K562 (cell line): ENCODE data around the gene FBXW12. TPM values are rescaled to one million over a fixed set of nuclear protein-coding genes. Genes with fewer than 3 reads are reported as not detected.

ENCODE experiments used
- ATAC-seq: fragments of 200-7000 bp; cut with Tn5 transposase; 3 replicates; pipeline ENCODE4 v1.9.1; 2020; ENCODE audit warnings: moderate library complexity
- BruUV-seq: library from RNA; stranded (reverse); fragments of 400-500 nt; replicated peaks from 2 replicates; lab custom pipeline; 2021; lab: Mats Ljungman, UMichigan
- CTCF ChIA-PET: fragments of 300-600 bp; formaldehyde crosslinking; extraction: SDS; loops from one replicate; lab custom pipeline; 2021; ENCODE audit warnings: low intra/inter-chr PET ratio; lab: Yijun Ruan, JAX
- POLR2A ChIA-PET: fragments of 300-600, 350-650 bp; sonication (Branson Sonifier 250); formaldehyde crosslinking; extraction: SDS; loops from one replicate; lab custom pipeline; 2021; ENCODE audit warnings: antibody characterized with exemption, inconsistent platforms; lab: Yijun Ruan, JAX
- DNase-seq, 4 experiments: peaks; one replicate each; pipeline versions ENCODE4 v3.0.0 to v3.0.0-alpha.2; 2011 to 2018; ENCODE audit warnings: low spot score in 3 of 4, mixed read lengths in 3 of 4; ENCODE audit errors: extremely low read depth in 1 of 4
- FAIRE-seq: peaks from 2 replicates; lab custom pipeline; 2011; peaks lifted over from hg19 to GRCh38; lab: Jason Lieb, UNC
- H2AFZ ChIP-seq: 2 replicates; pipeline ENCODE4 v1.6.0; 2011; ENCODE audit warnings: low read depth, low read length, control low read depth, inconsistent platforms
- H3K27ac ChIP-seq: fragments of 200-600 bp; 3 replicates; pipeline ENCODE4 v1.8.0; 2011; ENCODE audit warnings: low read depth, mild to moderate bottlenecking, control low read depth, inconsistent platforms, low read length, moderate library complexity, mixed read lengths; ENCODE audit errors: extremely low read depth
- H3K27me3 ChIP-seq, 2 experiments: fragments of 300-600 bp in 1 of 2; 2 replicates in 1 of 2; 3 replicates in 1 of 2; pipeline versions ENCODE4 v1.6.0 to v1.8.0; 2011; ENCODE audit warnings: inconsistent platforms in 2 of 2, low read length in 2 of 2, mild to moderate bottlenecking in 1 of 2, mixed read lengths in 1 of 2, moderate library complexity in 1 of 2; ENCODE audit not compliant: control insufficient read depth in 2 of 2, insufficient read depth in 2 of 2
- H3K36me3 ChIP-seq: fragments of 300-600 bp; 3 replicates; pipeline ENCODE4 v1.8.0; 2011; ENCODE audit warnings: mild to moderate bottlenecking, low read length, inconsistent platforms; ENCODE audit not compliant: control insufficient read depth, insufficient read depth
- H3K4me1 ChIP-seq, 2 experiments: fragments of 200-600 bp in 1 of 2; replicated peaks in 1 of 2; 2 replicates in 1 of 2; 3 replicates in 1 of 2; pipeline versions ENCODE4 v1.5.1 to v1.8.0; 2011; ENCODE audit warnings: inconsistent platforms in 2 of 2, low read length in 2 of 2, mild to moderate bottlenecking in 1 of 2, mixed read lengths in 1 of 2, moderate library complexity in 1 of 2; ENCODE audit not compliant: control insufficient read depth in 2 of 2, insufficient read depth in 2 of 2
- H3K4me2 ChIP-seq: 2 replicates; pipeline ENCODE4 v1.6.1; 2011; ENCODE audit warnings: low read length, control low read depth, inconsistent platforms, mixed read lengths; ENCODE audit not compliant: insufficient read depth
- H3K4me3 ChIP-seq: fragments of 200-600 bp; sonication (generic), shearing (Covaris generic); 2 replicates; pipeline ENCODE4 v1.5.1; 2016; ENCODE audit warnings: control low read depth, inconsistent platforms
- H3K79me2 ChIP-seq: fragments of 200-600 bp; 3 replicates; pipeline ENCODE4 v1.8.0; 2011; ENCODE audit warnings: low read length, inconsistent platforms; ENCODE audit not compliant: control insufficient read depth, insufficient read depth
- H3K9ac ChIP-seq, 2 experiments: 2 replicates each; pipeline versions ENCODE4 v1.6.0 to v1.6.1; 2011; ENCODE audit warnings: low read depth in 2 of 2, low read length in 2 of 2, control low read depth in 1 of 2, inconsistent platforms in 1 of 2, mild to moderate bottlenecking in 1 of 2, mixed read lengths in 1 of 2; ENCODE audit not compliant: insufficient read depth in 1 of 2
- H3K9me1 ChIP-seq: one replicate; pipeline ENCODE4 v1.6.0; 2011; ENCODE audit warnings: inconsistent platforms, mild to moderate bottlenecking, low read length, moderate library complexity; ENCODE audit not compliant: control insufficient read depth, insufficient read depth
- H3K9me3 ChIP-seq: replicated peaks from 2 replicates; pipeline ENCODE4 v1.5.1; 2011; ENCODE audit warnings: low read depth, low read length, inconsistent platforms; ENCODE audit not compliant: control insufficient read depth, insufficient read depth
- H4K20me1 ChIP-seq: replicated peaks from 2 replicates; pipeline ENCODE4 v1.6.1; 2011; ENCODE audit warnings: low read length, inconsistent platforms, mixed read lengths; ENCODE audit not compliant: control insufficient read depth, insufficient read depth
- ILF3 ChIP-seq: fragments of 450-650 bp; IDR thresholded peaks from 2 replicates; pipeline ENCODE4 v1.6.1; 2018; ENCODE audit warnings: antibody characterized with exemption, mild to moderate bottlenecking, moderate library complexity, borderline replicate concordance
- NR1H2 ChIP-seq: sonication (generic); formaldehyde crosslinking; IDR thresholded peaks from 2 replicates; pipeline ENCODE4 v1.4.0; 2020; ENCODE audit warnings: mild to moderate bottlenecking, missing genetic modification reagents
- NR2C2 ChIP-seq, 2 experiments: fragments of 200-800 bp in 1 of 2; sonication (Bioruptor generic) in 1 of 2; sonication (generic) in 1 of 2; formaldehyde crosslinking in 1 of 2; IDR thresholded peaks; 2 replicates each; pipeline versions ENCODE4 v1.6.1 to v1.8.0; 2016 to 2022; ENCODE audit warnings: mild to moderate bottlenecking in 1 of 2, missing compliant biosample characterization in 1 of 2, missing genetic modification characterization in 1 of 2, missing genetic modification reagents in 1 of 2
- NR3C1 ChIP-seq: sonication (generic); formaldehyde crosslinking; IDR thresholded peaks from 2 replicates; pipeline ENCODE4 v1.8.1; 2022; ENCODE audit warnings: missing genetic modification reagents
- PML ChIP-seq: IDR thresholded peaks from 2 replicates; pipeline ENCODE4 v1.6.1; 2012; ENCODE audit warnings: low read length, inconsistent platforms
- RBM14 ChIP-seq: fragments of 200-400 bp; formaldehyde crosslinking; IDR thresholded peaks from 2 replicates; pipeline ENCODE4 v1.6.1; 2018; ENCODE audit warnings: low read depth, mild to moderate bottlenecking, low read length, moderate library complexity, borderline replicate concordance; ENCODE audit not compliant: insufficient read depth
- SIRT6 ChIP-seq: IDR thresholded peaks from one replicate; pipeline ENCODE4 v1.6.1; 2012; ENCODE audit warnings: low read depth, mild to moderate bottlenecking, control low read depth, inconsistent platforms, low read length, moderate library complexity
- SMC3 ChIP-seq: conservative IDR thresholded peaks from 2 replicates; pipeline ENCODE4 v1.6.1; 2011; ENCODE audit warnings: low read depth, low read length, improper control_type of control experiment; ENCODE audit not compliant: insufficient read depth
- SREBF1 ChIP-seq: fragments of 150-350 bp; IDR thresholded peaks from 2 replicates; pipeline ENCODE4 v1.6.1; 2014; ENCODE audit warnings: antibody characterized with exemption, low read depth, low read length, borderline replicate concordance
- TSC22D4 ChIP-seq: fragments of 450-650 bp; IDR thresholded peaks from 2 replicates; pipeline ENCODE4 v1.6.1; 2016; ENCODE audit warnings: missing genetic modification characterization, missing biosample characterization, control low read depth
- ZNF354B ChIP-seq: fragments of 250-450 bp; sonication (Bioruptor Pico); IDR thresholded peaks from 2 replicates; pipeline ENCODE4 v1.4.0; 2020
- ZNF407 ChIP-seq: fragments of 450-650 bp; IDR thresholded peaks from 2 replicates; pipeline ENCODE4 v1.6.1; 2016; ENCODE audit warnings: low read depth
- WGBS: fragments of 100-300 bp; shearing (Covaris generic); methylation state at CpG from one replicate; pipeline ENCODE4 v1.1.6; 2016; ENCODE audit warnings: low coverage, mixed read lengths; ENCODE audit not compliant: insufficient coverage; ENCODE audit errors: missing lambda C conversion rate; 5-methylcytosine and 5-hydroxymethylcytosine counted together
- in situ Hi-C: fragments of 300-500 bp; cut with MboI; formaldehyde crosslinking; loops from 4 replicates; pipeline ENCODE4 v1.15.0; 2018; ENCODE audit warnings: inconsistent platforms, mixed read lengths
- intact Hi-C: fragments of 100-400 bp; cut with micrococcal nuclease; formaldehyde crosslinking; loops from 2 replicates; pipeline ENCODE4 v1.14.2; 2022
- polyA plus RNA-seq, 8 experiments: library from polyadenylated mRNA; depleted of rRNA in 4 of 8; stranded (reverse) in 5 of 8; unstranded in 3 of 8; fragments of >200 nt; fragmentation: Nextera tagmentation in 2 of 8; fragmentation: Illumina TruSeq in 1 of 8; extraction: Ambion mirVana in 2 of 8; extraction: Trizol in 1 of 8; gene quantifications; 2 replicates each; pipeline versions ENCODE4 v1.2.1 to v1.2.3, GENCODE V29; 2011 to 2014; ENCODE audit warnings: inconsistent platforms in 1 of 8, missing spikeins in 1 of 8
- total RNA-seq, 7 experiments: library from RNA; depleted of rRNA in 6 of 7; stranded (reverse); fragments of >200 nt in 6 of 7; fragmentation: Illumina TruSeq in 2 of 7; extraction: Trizol in 2 of 7; gene quantifications; 2 replicates each; pipeline versions ENCODE4 v1.2.1 to v1.2.3, GENCODE V29; 2011 to 2021; ENCODE audit warnings: low replicate concordance in 1 of 7
- TF ChIP-seq, protein P1 (sequence below): sonication (generic); formaldehyde crosslinking; IDR thresholded peaks from 2 replicates; pipeline ENCODE4 v1.8.0; 2022; ENCODE audit warnings: mild to moderate bottlenecking, missing genetic modification reagents

The FBXW12 gene
- total and polyA plus RNA-seq, 9 of the 15 experiments (the other 6 are each of a cell fraction or from before 2014, with no cell fraction given): 0.04 to 0.07 (median 0.06) TPM; not detected in 6

GRCh38 chr3:48411041-48411588 lies 39.1 kb downstream of the FBXW12 start:
- FAIRE-seq: no peak
- TF ChIP-seq NR1H2 (no peak), NR3C1 (no peak), ILF3 (no peak), ZNF407 (no peak), RBM14 (no peak), SREBF1 (no peak), ZNF354B (CRISPR knock-in tag) (no peak), SIRT6 (no peak), NR2C2 (CRISPR knock-in tag; IDR thresholded peaks at IDR 0.05) (no peak), NR2C2 (tag; IDR thresholded peaks at IDR 0.05) (no peak), SMC3 (no peak), TSC22D4 (tag) (no peak), PML (no peak)
- TF ChIP-seq, protein P1, sequence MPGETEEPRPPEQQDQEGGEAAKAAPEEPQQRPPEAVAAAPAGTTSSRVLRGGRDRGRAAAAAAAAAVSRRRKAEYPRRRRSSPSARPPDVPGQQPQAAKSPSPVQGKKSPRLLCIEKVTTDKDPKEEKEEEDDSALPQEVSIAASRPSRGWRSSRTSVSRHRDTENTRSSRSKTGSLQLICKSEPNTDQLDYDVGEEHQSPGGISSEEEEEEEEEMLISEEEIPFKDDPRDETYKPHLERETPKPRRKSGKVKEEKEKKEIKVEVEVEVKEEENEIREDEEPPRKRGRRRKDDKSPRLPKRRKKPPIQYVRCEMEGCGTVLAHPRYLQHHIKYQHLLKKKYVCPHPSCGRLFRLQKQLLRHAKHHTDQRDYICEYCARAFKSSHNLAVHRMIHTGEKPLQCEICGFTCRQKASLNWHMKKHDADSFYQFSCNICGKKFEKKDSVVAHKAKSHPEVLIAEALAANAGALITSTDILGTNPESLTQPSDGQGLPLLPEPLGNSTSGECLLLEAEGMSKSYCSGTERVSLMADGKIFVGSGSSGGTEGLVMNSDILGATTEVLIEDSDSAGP: no peak

More at GRCh38 chr3:48411041-48411588, 39.1 kb downstream of the FBXW12 start:
- H3K27ac ChIP-seq: no peak overlapping the region
- intact Hi-C loops: no loop called here
- H3K9ac ChIP-seq: no peak overlapping the region
- POLR2A ChIA-PET: interaction anchor here (1.2 kb wide), 1 partner anchor 25 kb away, joined by 3 read pairs; no protein-coding TSS in a partner anchor
- H2AFZ ChIP-seq: no peak overlapping the region
- H3K4me2 ChIP-seq: no peak overlapping the region
- 0 out of 5 replicates have a peak, but pooled peaks cover 0 to 6% of the 10 kb centered on the region in 2 experiments for H3K4me1 ChIP-seq
- 0 out of 2 replicates have a peak, but pooled peaks cover 6% of the 10 kb centered on the region for H4K20me1 ChIP-seq
- no peak for ATAC-seq
- CTCF ChIA-PET: no interaction called here
- no peak for DNase-seq
- no TSS peak for BruUV-seq
- no peaks in the 10 kb centered on the region for H3K79me2 ChIP-seq
- WGBS: 73% methylated on average over 9 of the region's 9 CpGs
- no peaks in the 10 kb centered on the region for H3K9me1 ChIP-seq
- no peaks in the 10 kb centered on the region for H3K9me3 ChIP-seq
- in situ Hi-C loops: no loop called here
- no peaks in the 10 kb centered on the region for H3K36me3 ChIP-seq
- no peak overlapping the region for H3K4me3 ChIP-seq
- H3K27me3 ChIP-seq: no peaks in the 10 kb centered on the region
